OCI-LY3 (cell line): Measurements from ENCODE around the gene BMP7.

Experiments
- H2AFZ ChIP-seq: fragments of 200-600, 300-600 bp; shearing (Covaris generic); 2 replicates; pipeline ENCODE4 v1.6.0; 2014; ENCODE audit warnings: antibody characterized with exemption, low read depth, low read length
- H3K27ac ChIP-seq: fragments of 200-600, 300-600 bp; sonication (generic); 2 replicates; pipeline ENCODE4 v1.5.1; 2014; ENCODE audit warnings: mild to moderate bottlenecking, low read length, moderate library complexity, mixed read lengths
- H3K27me3 ChIP-seq: fragments of 200-600, 300-600 bp; sonication (generic); 2 replicates; pipeline ENCODE4 v1.6.1; 2014; ENCODE audit warnings: low read depth, low read length, mixed read lengths
- H3K36me3 ChIP-seq: fragments of 200-600, 300-600 bp; sonication (generic); replicated peaks from 2 replicates; pipeline ENCODE3; 2014; ENCODE audit warnings: low read depth, low read length, mixed read lengths
- H3K4me1 ChIP-seq: fragments of 300-600, 200-600 bp; sonication (generic); 2 replicates; pipeline ENCODE4 v1.6.1; 2014; ENCODE audit warnings: low read length, mixed read lengths
- H3K4me2 ChIP-seq: fragments of 200-600, 300-600 bp; sonication (generic); 2 replicates; pipeline ENCODE4 v1.6.1; 2014; ENCODE audit warnings: low read length, mixed read lengths
- H3K4me3 ChIP-seq: fragments of 300-600, 200-600 bp; sonication (generic); 2 replicates; pipeline ENCODE4 v1.5.1; 2014; ENCODE audit warnings: antibody characterized with exemption, mild to moderate bottlenecking, low read length, moderate library complexity
- H3K79me2 ChIP-seq: fragments of 300-600, 200-600 bp; shearing (Covaris generic); 2 replicates; pipeline ENCODE4 v1.6.1; 2014; ENCODE audit warnings: mild to moderate bottlenecking, low read length, mixed read lengths
- H3K9ac ChIP-seq: fragments of 300-600, 200-600 bp; shearing (Covaris generic); 2 replicates; pipeline ENCODE4 v1.6.0; 2014; ENCODE audit warnings: mild to moderate bottlenecking, low read length, moderate library complexity
- H3K9me3 ChIP-seq: fragments of 200-600, 300-600 bp; shearing (Covaris generic); 2 replicates; pipeline ENCODE4 v1.6.1; 2014; ENCODE audit warnings: low read length, mixed read lengths; ENCODE audit not compliant: insufficient read depth
- H4K20me1 ChIP-seq: fragments of 200-600, 300-600 bp; sonication (generic); 2 replicates; pipeline ENCODE4 v1.6.1; 2016; ENCODE audit warnings: low read length, mixed read lengths; ENCODE audit not compliant: insufficient read depth
- CTCF ChIP-seq: fragments of 200-600, 300-600 bp; sonication (generic); IDR thresholded peaks from 2 replicates; pipeline ENCODE4 v1.5.1; 2014; ENCODE audit warnings: antibody characterized with exemption, low read length, low read depth
- EZH2phosphoT487 ChIP-seq: fragments of 200-600 bp; shearing (Covaris generic); IDR thresholded peaks from 2 replicates; pipeline ENCODE4 v1.6.1; 2018; ENCODE audit warnings: antibody characterized with exemption, mixed run types, low read depth

Gene BMP7

GRCh38 chr20:57165427-57166004 is 100.9 kb downstream of the BMP7 start:
- no peak overlapping the region for H3K9ac ChIP-seq
- H3K27ac ChIP-seq = no peak overlapping the region
- H3K36me3 ChIP-seq = no peaks in the 10 kb centered on the region
- peaks cover 5% of the 10 kb centered on the region; the same call in 1 of the 2 replicates for H3K27me3 ChIP-seq
- no peaks in the 10 kb centered on the region for H3K79me2 ChIP-seq
- no peaks in the 10 kb centered on the region for H3K4me1 ChIP-seq
- H3K9me3 ChIP-seq = 0 out of 2 replicates have a peak, but pooled peaks cover 4% of the 10 kb centered on the region
- H3K4me2 ChIP-seq = no peak overlapping the region
- H3K4me3 ChIP-seq = no peak overlapping the region
- H4K20me1 ChIP-seq = no peaks in the 10 kb centered on the region
- no peak overlapping the region for H2AFZ ChIP-seq
- no peak for TF ChIP-seq CTCF
- TF ChIP-seq EZH2phosphoT487 = no peak

- Histone ChIP-seq H3K27me3 (peaks cover 5% of the 10 kb centered on the region; the same call in 1 of the 2 replicates), H3K36me3 (no peaks in the 10 kb centered on the region), H3K79me2 (no peaks in the 10 kb centered on the region), H3K4me2 (no peak overlapping the region), H3K4me3 (no peak overlapping the region), H3K9me3 (0 out of 2 replicates have a peak, but pooled peaks cover 4% of the 10 kb centered on the region), H3K27ac (no peak overlapping the region), H4K20me1 (no peaks in the 10 kb centered on the region), H3K4me1 (no peaks in the 10 kb centered on the region), H2AFZ (no peak overlapping the region), H3K9ac (no peak overlapping the region)
- TF ChIP-seq CTCF (no peak), EZH2phosphoT487 (no peak)
Observed at GRCh38 chr20:57164872-57165271, 101.6 kb downstream of the BMP7 start.

- H3K9ac ChIP-seq = no peak overlapping the region
- TF ChIP-seq CTCF (no peak), EZH2phosphoT487 (no peak)
- H3K27me3 ChIP-seq = peaks cover 2% of the 10 kb centered on the region; the same call in 1 of the 2 replicates
- no peak overlapping the region for H2AFZ ChIP-seq
- H3K4me1 ChIP-seq = no peaks in the 10 kb centered on the region
- no peaks in the 10 kb centered on the region for H3K36me3 ChIP-seq
- H4K20me1 ChIP-seq = no peaks in the 10 kb centered on the region
- no peaks in the 10 kb centered on the region for H3K79me2 ChIP-seq
- no peak overlapping the region for H3K4me2 ChIP-seq
- H3K9me3 ChIP-seq = 0 out of 2 replicates have a peak, but pooled peaks cover 4% of the 10 kb centered on the region
- no peak overlapping the region for H3K4me3 ChIP-seq
- no peak overlapping the region for H3K27ac ChIP-seq
Observed at GRCh38 chr20:57163041-57163440, 103.4 kb downstream of the BMP7 start.

- TF ChIP-seq CTCF (no peak), EZH2phosphoT487 (no peak)
- H2AFZ ChIP-seq = no peak overlapping the region
- H3K36me3 ChIP-seq = no peaks in the 10 kb centered on the region
- H3K4me3 ChIP-seq = no peak overlapping the region
- H3K4me1 ChIP-seq = no peaks in the 10 kb centered on the region
- H4K20me1 ChIP-seq = no peaks in the 10 kb centered on the region
- H3K27ac ChIP-seq = no peak overlapping the region
- H3K27me3 ChIP-seq = peaks cover 2% of the 10 kb centered on the region; the same call in 1 of the 2 replicates
- H3K9me3 ChIP-seq = 0 out of 2 replicates have a peak, but pooled peaks cover 4% of the 10 kb centered on the region
- H3K9ac ChIP-seq = no peak overlapping the region
- no peaks in the 10 kb centered on the region for H3K79me2 ChIP-seq
- no peak overlapping the region for H3K4me2 ChIP-seq
Observed at GRCh38 chr20:57162362-57162652, 104.1 kb downstream of the BMP7 start.
